Mucosa of descending colon (tissue), 3 donors: ENCODE results near the gene ENTPD6. TPM values are rescaled to one million over a fixed set of nuclear protein-coding genes. Genes with fewer than 3 reads are reported as not detected.
"Not testable (repeated sequence)": the region's sequence is repeated elsewhere in the genome, so short reads cannot be mapped to it uniquely, and the experiment has no call there.

Experiments used
- ATAC-seq: fragments of 200-7000 bp; cut with Tn5 transposase; one replicate; pipeline ENCODE4 v1.9.1; 2020; ENCODE audit warnings: mild to moderate bottlenecking, moderate library complexity
- DNase-seq, 3 donors: peaks; one replicate each; pipeline ENCODE4 v3.0.0-alpha.2; 2020
- H3K36me3 ChIP-seq: fragments of 200-600 bp; one replicate; pipeline ENCODE4 v1.8.0; 2021; ENCODE audit warnings: low read depth, mild to moderate bottlenecking
- H3K4me1 ChIP-seq: fragments of 200-600 bp; one replicate; pipeline ENCODE4 v1.8.0; 2021; ENCODE audit warnings: low read depth, mild to moderate bottlenecking
- H3K4me3 ChIP-seq: fragments of 200-600 bp; one replicate; pipeline ENCODE4 v1.8.0; 2021; ENCODE audit warnings: mild to moderate bottlenecking
- H3K9me3 ChIP-seq: fragments of 200-600 bp; one replicate; pipeline ENCODE4 v1.8.0; 2021; ENCODE audit warnings: mild to moderate bottlenecking
- intact Hi-C, 2 donors: fragments of 100-400 bp; cut with DNase I in 1 of 2; cut with micrococcal nuclease in 1 of 2; formaldehyde crosslinking; loops; one replicate each; pipeline versions ENCODE4 v1.11.0 to v1.11.1; 2022; cut with DNase I, micrococcal nuclease
- total RNA-seq, 3 donors: library from RNA; stranded (reverse); fragmentation: NEBNext Ultra II Directional in 2 of 3; extraction: Animal tissue kit (Norgen Biotek cat#: 25700) in 2 of 3; gene quantifications; one replicate each; pipeline versions ENCODE4 v1.2.1 to v1.2.4, GENCODE V29; 2021 to 2023
- TF ChIP-seq, protein P1 (sequence below): fragments of 200-600 bp; IDR thresholded peaks from one replicate; pipeline ENCODE4 v1.8.0; 2022; ENCODE audit warnings: antibody characterized with exemption, mild to moderate bottlenecking
- donor health status: DM: no; HTN: no; CAD: no; lungs with moderate emphysema.
- donor health status: DM: no; HTN: no; CAD: no.
- donor health status: DM: no; HTN: yes; CAD: no.

Gene ENTPD6
- total RNA-seq, 3 donors from 2014 or later = 114 to 191 (median 140) TPM

DNA sequence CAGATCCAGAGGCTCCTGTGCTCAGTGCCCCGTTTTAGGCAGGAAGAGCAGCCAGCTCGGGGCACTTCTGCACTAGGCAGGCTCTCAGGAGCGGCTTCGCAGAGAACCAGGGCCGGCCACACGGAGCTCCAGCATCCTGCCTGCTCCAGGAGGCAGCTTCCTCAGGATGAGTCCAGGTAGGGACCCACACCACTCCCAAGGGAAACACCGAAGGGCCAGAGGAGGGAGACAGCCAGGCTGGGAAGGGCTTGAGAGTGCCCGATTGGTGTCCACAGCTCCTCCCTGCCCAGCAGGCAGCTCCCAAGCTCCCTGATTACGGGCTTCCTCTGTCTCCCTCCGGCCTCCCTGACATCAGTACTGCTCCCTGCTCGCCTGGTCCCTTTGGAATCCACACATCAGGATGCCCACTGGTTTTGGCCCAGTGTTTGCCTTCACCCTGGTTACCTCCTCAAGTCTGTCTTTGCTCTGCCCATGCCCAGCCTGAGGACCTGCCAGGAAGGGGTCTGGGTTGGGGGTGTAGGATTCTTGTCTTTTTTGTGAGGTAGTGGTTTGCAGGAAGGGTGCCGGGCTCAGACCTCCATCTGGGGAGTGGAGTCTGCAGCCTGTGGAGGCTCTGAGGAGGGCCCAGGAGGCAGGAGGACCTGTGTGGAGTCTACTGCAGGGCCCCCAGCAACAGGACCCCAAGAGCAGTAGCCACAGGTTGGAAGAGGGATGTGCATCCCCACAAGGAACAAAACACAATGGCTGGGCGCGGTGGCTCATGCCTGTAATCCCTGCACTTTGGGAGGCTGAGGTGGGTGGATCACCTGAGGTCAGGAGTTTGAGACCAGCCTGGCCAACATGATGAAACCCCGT lies 41.2 kb downstream of the ENTPD6 start:
- TF ChIP-seq, protein P1, sequence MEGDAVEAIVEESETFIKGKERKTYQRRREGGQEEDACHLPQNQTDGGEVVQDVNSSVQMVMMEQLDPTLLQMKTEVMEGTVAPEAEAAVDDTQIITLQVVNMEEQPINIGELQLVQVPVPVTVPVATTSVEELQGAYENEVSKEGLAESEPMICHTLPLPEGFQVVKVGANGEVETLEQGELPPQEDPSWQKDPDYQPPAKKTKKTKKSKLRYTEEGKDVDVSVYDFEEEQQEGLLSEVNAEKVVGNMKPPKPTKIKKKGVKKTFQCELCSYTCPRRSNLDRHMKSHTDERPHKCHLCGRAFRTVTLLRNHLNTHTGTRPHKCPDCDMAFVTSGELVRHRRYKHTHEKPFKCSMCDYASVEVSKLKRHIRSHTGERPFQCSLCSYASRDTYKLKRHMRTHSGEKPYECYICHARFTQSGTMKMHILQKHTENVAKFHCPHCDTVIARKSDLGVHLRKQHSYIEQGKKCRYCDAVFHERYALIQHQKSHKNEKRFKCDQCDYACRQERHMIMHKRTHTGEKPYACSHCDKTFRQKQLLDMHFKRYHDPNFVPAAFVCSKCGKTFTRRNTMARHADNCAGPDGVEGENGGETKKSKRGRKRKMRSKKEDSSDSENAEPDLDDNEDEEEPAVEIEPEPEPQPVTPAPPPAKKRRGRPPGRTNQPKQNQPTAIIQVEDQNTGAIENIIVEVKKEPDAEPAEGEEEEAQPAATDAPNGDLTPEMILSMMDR = no peak
- Histone ChIP-seq H3K4me3 (no peak overlapping the region), H3K9me3 (no peaks in the 10 kb centered on the region), H3K36me3 (no peaks in the 10 kb centered on the region), H3K4me1 (peaks cover 29% of the 10 kb centered on the region)
- ATAC-seq = no peak
- intact Hi-C loops = no loop called here
- peak in 1 of 3 donors; percentile 33 for DNase-seq

DNA sequence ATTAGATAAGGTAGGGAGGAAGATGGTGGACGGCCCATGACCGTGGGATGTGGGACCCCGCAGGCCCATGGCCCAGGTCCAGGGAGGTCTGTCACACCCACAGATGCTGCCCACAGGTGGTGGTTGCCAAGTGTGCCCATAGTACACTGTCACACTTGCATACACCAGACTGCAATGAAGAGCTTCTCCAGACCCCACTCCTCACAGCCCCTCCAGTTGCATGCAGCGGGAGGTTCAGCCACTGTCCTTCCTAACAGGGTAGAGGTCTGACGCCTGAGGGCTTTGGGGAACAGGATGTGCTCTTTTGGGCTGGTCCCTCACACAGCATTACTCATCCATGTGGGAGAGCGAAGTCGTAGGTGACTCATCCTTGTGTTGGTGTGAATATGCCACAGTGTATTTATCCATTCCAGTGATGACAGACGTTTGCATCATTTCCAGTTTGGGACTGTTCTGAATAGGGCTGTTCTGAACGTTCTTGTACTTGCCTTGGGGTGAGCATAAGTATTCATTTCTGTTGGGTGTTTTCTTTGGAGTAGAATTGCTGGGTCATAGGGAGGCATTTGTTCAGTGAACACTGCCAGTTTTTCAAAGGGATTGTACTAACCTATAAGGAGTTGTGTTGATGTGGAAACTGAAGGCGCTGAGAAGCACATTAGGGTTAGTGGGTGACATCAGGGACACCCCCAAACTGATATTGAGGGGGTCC lies 42.3 kb downstream of the ENTPD6 start:
- DNase-seq = peak in 1 of 3 donors; percentile 31
- TF ChIP-seq, protein P1 = no peak
- intact Hi-C loops = no loop called here
- no peaks in the 10 kb centered on the region for H3K36me3 ChIP-seq
- no peak overlapping the region for H3K4me3 ChIP-seq
- ATAC-seq = peak; percentile 75
- no peaks in the 10 kb centered on the region for H3K9me3 ChIP-seq
- H3K4me1 ChIP-seq = peaks cover 29% of the 10 kb centered on the region

DNA sequence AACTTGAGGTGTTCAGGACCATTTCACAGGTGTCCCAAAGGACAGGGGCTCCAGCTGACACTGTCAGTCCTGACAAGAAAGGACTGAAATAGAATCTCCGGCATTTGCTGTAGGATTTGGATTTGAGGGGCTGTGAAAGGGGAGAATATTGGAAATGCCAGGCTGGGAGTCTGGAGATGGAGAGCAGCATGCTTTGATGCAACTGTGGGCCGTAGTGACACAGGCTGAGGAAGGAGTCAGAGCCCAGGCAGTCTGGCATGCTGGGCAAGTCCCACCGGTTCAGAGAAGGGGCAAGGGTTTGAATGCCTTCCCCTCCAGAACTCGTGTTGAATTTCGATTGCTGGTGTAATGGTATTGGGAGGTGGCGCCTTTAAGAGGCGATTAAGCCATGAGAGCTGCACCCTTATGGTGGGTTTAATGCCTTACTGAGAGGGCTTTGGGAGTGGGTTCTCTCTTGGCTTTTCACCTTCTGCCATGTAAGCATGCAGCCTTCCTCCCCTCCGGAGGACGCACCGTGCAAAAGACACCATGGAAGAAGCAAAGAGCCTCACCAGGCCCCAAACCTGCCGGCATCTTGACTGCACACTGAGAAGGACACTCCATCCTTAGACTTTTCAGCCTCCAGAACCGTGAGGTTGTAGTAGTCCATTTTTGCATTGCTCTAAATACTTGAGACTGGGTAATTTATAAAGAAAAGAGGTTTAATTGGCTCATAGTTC lies 43.0 kb downstream of the ENTPD6 start:
- H3K4me1 ChIP-seq = peaks cover 29% of the 10 kb centered on the region
- intact Hi-C loops = no loop called here
- TF ChIP-seq, protein P1 = no peak
- no peak overlapping the region for H3K4me3 ChIP-seq
- DNase-seq (no peak), ATAC-seq (no peak)
- no peaks in the 10 kb centered on the region for H3K9me3 ChIP-seq
- H3K36me3 ChIP-seq = no peaks in the 10 kb centered on the region

DNA sequence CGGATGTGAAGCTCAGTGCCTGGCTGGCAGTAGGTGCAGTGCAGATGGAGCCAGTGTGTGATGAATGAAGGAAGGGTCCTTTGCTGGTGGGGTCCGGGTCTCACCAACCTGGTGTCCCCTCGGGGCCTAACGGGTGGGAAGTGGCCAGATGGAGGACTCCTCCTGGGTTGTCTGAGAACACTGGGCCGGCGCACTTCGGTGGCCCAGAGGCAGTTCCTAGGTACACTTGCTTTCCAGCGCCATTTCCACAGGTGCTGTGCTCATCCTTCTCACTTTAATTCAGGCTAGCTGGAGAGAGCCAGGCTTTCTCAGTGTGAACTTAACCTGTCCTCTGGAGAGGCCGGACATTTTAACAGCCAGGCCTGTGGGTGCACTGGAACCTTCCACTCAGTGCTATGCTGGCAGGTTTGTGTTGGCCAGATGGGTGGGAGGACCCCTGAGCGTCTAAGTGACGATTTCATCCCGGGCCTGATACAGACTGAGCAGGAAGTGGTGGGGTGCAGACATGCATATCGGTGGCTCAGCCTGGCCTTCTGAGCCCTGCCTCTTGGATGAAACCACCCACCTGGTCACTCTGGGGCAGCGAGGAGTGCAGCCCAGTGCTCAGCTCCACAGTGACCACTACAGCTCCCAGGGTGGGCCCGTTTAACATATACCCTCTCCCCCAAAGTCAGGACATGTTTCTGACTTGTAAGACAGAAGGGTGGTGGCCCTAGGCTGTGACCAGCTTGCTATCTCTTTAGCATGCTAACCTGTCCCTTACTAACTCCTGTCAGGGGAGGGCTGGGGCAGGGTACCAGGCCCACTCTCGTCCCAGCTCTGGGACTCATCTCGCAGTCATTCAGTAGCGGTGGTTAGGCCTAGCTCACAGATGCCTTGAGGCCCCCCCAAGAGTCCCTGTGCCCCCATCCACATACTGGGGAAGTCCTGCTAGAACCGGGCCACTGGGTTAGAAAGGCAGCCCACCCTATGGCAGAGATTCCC lies 44.2 kb downstream of the ENTPD6 start:
- Histone ChIP-seq H3K9me3 (no peaks in the 10 kb centered on the region), H3K4me3 (no peak overlapping the region), H3K36me3 (no peaks in the 10 kb centered on the region), H3K4me1 (peaks cover 26% of the 10 kb centered on the region)
- ATAC-seq (no peak), DNase-seq (peak in 1 of 3 donors; percentile 26)
- intact Hi-C loops = no loop called here
- TF ChIP-seq, protein P1 = no peak

DNA sequence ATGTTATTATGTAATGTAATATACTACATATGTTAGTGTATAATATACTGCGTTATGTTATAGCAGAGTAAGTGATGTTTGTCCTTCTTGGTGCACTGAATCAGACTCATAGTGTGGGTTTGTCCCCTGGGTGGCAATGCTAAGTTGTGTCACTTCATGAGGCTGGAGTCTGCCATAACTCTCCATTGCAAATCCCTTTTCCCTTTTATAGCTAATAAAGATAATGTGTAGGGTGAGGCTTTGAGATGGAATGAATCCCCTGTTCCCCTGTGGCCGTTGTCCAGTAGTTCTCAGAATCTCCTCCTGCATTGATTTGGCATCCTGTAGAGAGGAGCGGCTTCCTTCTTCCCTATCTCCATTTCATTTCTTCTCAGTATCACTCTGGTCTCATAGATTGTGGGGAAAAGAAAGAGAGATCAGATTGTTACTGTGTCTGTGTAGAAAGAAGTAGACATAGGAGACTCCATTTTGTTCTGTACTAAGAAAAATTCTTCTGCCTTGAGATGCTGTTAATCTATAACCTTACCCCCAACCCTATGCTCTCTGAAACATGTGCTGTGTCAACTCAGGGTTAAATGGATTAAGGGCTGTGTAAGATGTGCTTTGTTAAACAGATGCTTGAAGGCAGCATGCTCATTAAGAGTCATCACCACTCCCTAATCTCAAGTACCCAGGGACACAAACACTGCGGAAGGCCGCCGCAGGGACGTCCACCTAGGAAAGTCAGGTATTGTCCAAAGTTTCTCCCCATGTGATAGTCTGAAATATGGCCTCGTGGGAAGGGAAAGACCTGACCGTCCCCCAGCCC lies 45.5 kb downstream of the ENTPD6 start:
- H3K4me3 ChIP-seq, H3K36me3 ChIP-seq, DNase-seq, H3K9me3 ChIP-seq, intact Hi-C loops: not testable (repeated sequence)
- peaks cover 17% of the 10 kb centered on the region for H3K4me1 ChIP-seq
- peak; percentile 17 for ATAC-seq

DNA sequence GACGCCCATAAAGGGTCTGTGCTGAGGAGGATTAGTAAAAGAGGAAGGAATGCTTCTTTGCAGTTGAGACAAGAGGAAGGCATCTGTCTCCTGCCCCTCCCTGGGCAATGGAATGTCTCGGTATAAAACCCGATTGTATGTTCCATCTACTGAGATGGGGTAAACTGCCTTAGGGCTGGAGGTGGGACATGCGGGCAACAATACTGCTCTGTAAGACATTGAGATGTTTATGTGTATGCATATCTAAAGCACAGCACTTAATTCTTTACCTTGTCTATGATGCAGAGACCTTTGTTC lies 46.1 kb downstream of the ENTPD6 start:
- H3K36me3 ChIP-seq, intact Hi-C loops, H3K9me3 ChIP-seq, ATAC-seq, H3K4me3 ChIP-seq, DNase-seq: not testable (repeated sequence)
- peaks cover 17% of the 10 kb centered on the region for H3K4me1 ChIP-seq
